ENCODE results near the gene AFG3L2.

AFG3L2 gene

GRCh38 chr18:12376034-12376753 is 833 bp downstream of the AFG3L2 start:
- Histone ChIP-seq H3K4me1 (ENCODE audit: control insufficient read depth, insufficient read depth, low read depth, low read length) (peaks cover 15% of the 10 kb centered on the region), H3K23ac (ENCODE audit: low read length in 2 of 2) (peak overlapping the region in 1 of 2 experiments; percentile 20), H3K27ac (ENCODE audit: low read length, poor library complexity, severe bottlenecking) (peak overlapping the region; percentile 77), H4K91ac (ENCODE audit: low read length) (peak overlapping the region; percentile 90), H3K9me3 (ENCODE audit: control insufficient read depth, low read length) (no peaks in the 10 kb centered on the region), H2AFZ (ENCODE audit: low read depth, low read length) (peak overlapping the region; percentile 37), H3K27me3 (ENCODE audit: control insufficient read depth in 1 of 2, insufficient read depth in 1 of 2, low read length in 2 of 2) (no peaks in the 10 kb centered on the region), H3K14ac (ENCODE audit: low read length in 2 of 2) (peak overlapping the region in 1 of 2 experiments; percentile 98), H3K9ac (ENCODE audit: low read length) (peak overlapping the region; percentile 94), H2BK5ac (ENCODE audit: low read depth, low read length, poor library complexity, severe bottlenecking) (peak overlapping the region; percentile 93), H3K4me2 (ENCODE audit: low read length, poor library complexity, severe bottlenecking) (peak overlapping the region; percentile 79), H2BK12ac (ENCODE audit: low read length in 2 of 2) (peak overlapping the region in 1 of 2 experiments; percentile 21), H2AK5ac (ENCODE audit: low read length, severe bottlenecking) (no peak overlapping the region), H3K79me1 (replicated peaks; ENCODE audit: low read length, poor library complexity, severe bottlenecking) (peaks cover 2% of the 10 kb centered on the region), H2BK120ac (ENCODE audit: low read depth, low read length) (no peak overlapping the region), H3K4ac (ENCODE audit: low read depth in 1 of 2, low read length in 2 of 2) (peak overlapping the region; percentile 15 to 71), H4K8ac (ENCODE audit: low read length) (peak overlapping the region; percentile 74), H2BK15ac (ENCODE audit: low read depth, poor library complexity, severe bottlenecking) (no peak overlapping the region), H3K4me3 (ENCODE audit: insufficient read depth in 1 of 2, low read depth in 1 of 2, low read length in 2 of 2) (peak overlapping the region; percentile 84 to 99), H3K18ac (ENCODE audit: low read depth in 1 of 2, low read length in 2 of 2) (peak overlapping the region; percentile 85 to 98), H3K36me3 (ENCODE audit: control insufficient read depth in 1 of 2, insufficient read depth in 2 of 2, low read depth in 1 of 2, low read length in 2 of 2) (peaks cover 2 to 9% of the 10 kb centered on the region in 2 experiments)
- DNase-seq = peak; percentile 52
- WGBS = 11% methylated on average over 41 of the region's 42 CpGs

GRCh38 chr18:12374401-12374800 is 2.6 kb downstream of the AFG3L2 start:
- Histone ChIP-seq H3K27ac (ENCODE audit: low read length, poor library complexity, severe bottlenecking) (no peak overlapping the region), H3K79me1 (replicated peaks; ENCODE audit: low read length, poor library complexity, severe bottlenecking) (peaks cover 2% of the 10 kb centered on the region), H3K4ac (ENCODE audit: low read depth in 1 of 2, low read length in 2 of 2) (no peak overlapping the region), H2BK120ac (ENCODE audit: low read depth, low read length) (no peak overlapping the region), H2AFZ (ENCODE audit: low read depth, low read length) (no peak overlapping the region), H3K23ac (ENCODE audit: low read length in 2 of 2) (peak overlapping the region in 1 of 2 experiments; percentile 57), H3K4me2 (ENCODE audit: low read length, poor library complexity, severe bottlenecking) (no peak overlapping the region), H3K18ac (ENCODE audit: low read depth in 1 of 2, low read length in 2 of 2) (no peak overlapping the region), H2BK15ac (ENCODE audit: low read depth, poor library complexity, severe bottlenecking) (no peak overlapping the region), H2AK5ac (ENCODE audit: low read length, severe bottlenecking) (no peak overlapping the region), H3K4me1 (ENCODE audit: control insufficient read depth, insufficient read depth, low read depth, low read length) (peaks cover 15% of the 10 kb centered on the region), H3K14ac (ENCODE audit: low read length in 2 of 2) (no peak overlapping the region), H3K36me3 (ENCODE audit: control insufficient read depth in 1 of 2, insufficient read depth in 2 of 2, low read depth in 1 of 2, low read length in 2 of 2) (peaks cover 5 to 9% of the 10 kb centered on the region in 2 experiments), H4K8ac (ENCODE audit: low read length) (no peak overlapping the region), H2BK5ac (ENCODE audit: low read depth, low read length, poor library complexity, severe bottlenecking) (no peak overlapping the region), H3K4me3 (ENCODE audit: insufficient read depth in 1 of 2, low read depth in 1 of 2, low read length in 2 of 2) (no peak overlapping the region), H3K9me3 (ENCODE audit: control insufficient read depth, low read length) (no peaks in the 10 kb centered on the region), H3K9ac (ENCODE audit: low read length) (no peak overlapping the region), H3K27me3 (ENCODE audit: control insufficient read depth in 1 of 2, insufficient read depth in 1 of 2, low read length in 2 of 2) (no peaks in the 10 kb centered on the region), H4K91ac (ENCODE audit: low read length) (no peak overlapping the region), H2BK12ac (ENCODE audit: low read length in 2 of 2) (no peak overlapping the region)
- WGBS = 97% methylated on average over 6 of the region's 6 CpGs
- no peak for DNase-seq

DNA sequence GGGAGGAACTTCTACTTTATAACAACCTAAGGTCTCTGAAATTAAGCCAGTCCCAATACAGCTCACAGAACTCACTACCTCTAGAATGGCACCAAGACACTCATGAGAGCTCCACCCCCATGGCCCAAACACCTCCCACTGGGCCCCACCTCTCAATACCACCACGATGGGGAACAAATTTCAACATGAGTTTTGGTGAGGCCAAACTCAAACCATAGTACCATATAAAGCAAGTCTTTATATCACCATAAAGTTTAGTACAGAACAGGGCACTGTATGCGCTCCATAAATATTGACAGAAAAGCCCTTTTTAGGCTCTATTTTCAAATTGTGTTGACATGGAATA is 3.3 kb downstream of the AFG3L2 start:
- Histone ChIP-seq H2BK120ac (ENCODE audit: low read depth, low read length) (no peak overlapping the region), H3K79me1 (replicated peaks; ENCODE audit: low read length, poor library complexity, severe bottlenecking) (peaks cover 7% of the 10 kb centered on the region), H2BK15ac (ENCODE audit: low read depth, poor library complexity, severe bottlenecking) (no peak overlapping the region), H3K4me2 (ENCODE audit: low read length, poor library complexity, severe bottlenecking) (no peak overlapping the region), H2AK5ac (ENCODE audit: low read length, severe bottlenecking) (no peak overlapping the region), H3K27ac (ENCODE audit: low read length, poor library complexity, severe bottlenecking) (no peak overlapping the region), H3K18ac (ENCODE audit: low read depth in 1 of 2, low read length in 2 of 2) (no peak overlapping the region), H2AFZ (ENCODE audit: low read depth, low read length) (no peak overlapping the region), H3K4me3 (ENCODE audit: insufficient read depth in 1 of 2, low read depth in 1 of 2, low read length in 2 of 2) (no peak overlapping the region), H3K9me3 (ENCODE audit: control insufficient read depth, low read length) (no peaks in the 10 kb centered on the region), H3K23ac (ENCODE audit: low read length in 2 of 2) (no peak overlapping the region), H2BK12ac (ENCODE audit: low read length in 2 of 2) (no peak overlapping the region), H3K27me3 (ENCODE audit: control insufficient read depth in 1 of 2, insufficient read depth in 1 of 2, low read length in 2 of 2) (no peaks in the 10 kb centered on the region), H3K9ac (ENCODE audit: low read length) (no peak overlapping the region), H3K4me1 (ENCODE audit: control insufficient read depth, insufficient read depth, low read depth, low read length) (peaks cover 17% of the 10 kb centered on the region), H4K91ac (ENCODE audit: low read length) (no peak overlapping the region), H4K8ac (ENCODE audit: low read length) (no peak overlapping the region), H3K4ac (ENCODE audit: low read depth in 1 of 2, low read length in 2 of 2) (peak overlapping the region in 1 of 2 experiments; percentile 47), H2BK5ac (ENCODE audit: low read depth, low read length, poor library complexity, severe bottlenecking) (no peak overlapping the region), H3K14ac (ENCODE audit: low read length in 2 of 2) (no peak overlapping the region), H3K36me3 (ENCODE audit: control insufficient read depth in 1 of 2, insufficient read depth in 2 of 2, low read depth in 1 of 2, low read length in 2 of 2) (peaks cover 11 to 13% of the 10 kb centered on the region in 2 experiments)
- whole genome bisulfite sequencing = 52% methylated on average over 1 of the region's 2 CpGs
- no peak for DNase-seq

GRCh38 chr18:12373116-12373770 is 3.8 kb downstream of the AFG3L2 start:
- peaks cover 10% of the 10 kb centered on the region for H3K79me1 ChIP-seq (replicated peaks; ENCODE audit: low read length, poor library complexity, severe bottlenecking)
- H3K27me3 ChIP-seq (ENCODE audit: control insufficient read depth in 1 of 2, insufficient read depth in 1 of 2, low read length in 2 of 2) = no peaks in the 10 kb centered on the region
- no peak overlapping the region for H2BK5ac ChIP-seq (ENCODE audit: low read depth, low read length, poor library complexity, severe bottlenecking)
- no peak overlapping the region for H3K4me2 ChIP-seq (ENCODE audit: low read length, poor library complexity, severe bottlenecking)
- no peak overlapping the region for H3K14ac ChIP-seq (ENCODE audit: low read length in 2 of 2)
- H4K8ac ChIP-seq (ENCODE audit: low read length) = no peak overlapping the region
- H3K23ac ChIP-seq (ENCODE audit: low read length in 2 of 2) = no peak overlapping the region
- H3K18ac ChIP-seq (ENCODE audit: low read depth in 1 of 2, low read length in 2 of 2) = no peak overlapping the region
- no peak overlapping the region for H3K4me3 ChIP-seq (ENCODE audit: insufficient read depth in 1 of 2, low read depth in 1 of 2, low read length in 2 of 2)
- H2BK12ac ChIP-seq (ENCODE audit: low read length in 2 of 2) = no peak overlapping the region
- over 99% methylated on average over 3 of the region's 4 CpGs for WGBS
- peaks cover 18% of the 10 kb centered on the region for H3K4me1 ChIP-seq (ENCODE audit: control insufficient read depth, insufficient read depth, low read depth, low read length)
- no peaks in the 10 kb centered on the region for H3K9me3 ChIP-seq (ENCODE audit: control insufficient read depth, low read length)
- H3K36me3 ChIP-seq (ENCODE audit: control insufficient read depth in 1 of 2, insufficient read depth in 2 of 2, low read depth in 1 of 2, low read length in 2 of 2) = peaks cover 15% of the 10 kb centered on the region in 2 experiments
- peak overlapping the region in 1 of 2 experiments; percentile 47 for H3K4ac ChIP-seq (ENCODE audit: low read depth in 1 of 2, low read length in 2 of 2)
- H2BK15ac ChIP-seq (ENCODE audit: low read depth, poor library complexity, severe bottlenecking) = no peak overlapping the region
- H3K27ac ChIP-seq (ENCODE audit: low read length, poor library complexity, severe bottlenecking) = no peak overlapping the region
- peak; percentile 19 for DNase-seq
- H2BK120ac ChIP-seq (ENCODE audit: low read depth, low read length) = no peak overlapping the region
- no peak overlapping the region for H4K91ac ChIP-seq (ENCODE audit: low read length)
- no peak overlapping the region for H3K9ac ChIP-seq (ENCODE audit: low read length)
- no peak overlapping the region for H2AK5ac ChIP-seq (ENCODE audit: low read length, severe bottlenecking)
- H2AFZ ChIP-seq (ENCODE audit: low read depth, low read length) = no peak overlapping the region

Data from mesenchymal stem cell (in vitro differentiated cells and primary cell).